TTC549 (cell line): ENCODE results near the gene TARBP1.

Experiments used
- FAIRE-seq: peaks from 2 replicates; lab custom pipeline; 2012; peaks lifted over from hg19 to GRCh38; lab: Jason Lieb, UNC

The TARBP1 gene

DNA sequence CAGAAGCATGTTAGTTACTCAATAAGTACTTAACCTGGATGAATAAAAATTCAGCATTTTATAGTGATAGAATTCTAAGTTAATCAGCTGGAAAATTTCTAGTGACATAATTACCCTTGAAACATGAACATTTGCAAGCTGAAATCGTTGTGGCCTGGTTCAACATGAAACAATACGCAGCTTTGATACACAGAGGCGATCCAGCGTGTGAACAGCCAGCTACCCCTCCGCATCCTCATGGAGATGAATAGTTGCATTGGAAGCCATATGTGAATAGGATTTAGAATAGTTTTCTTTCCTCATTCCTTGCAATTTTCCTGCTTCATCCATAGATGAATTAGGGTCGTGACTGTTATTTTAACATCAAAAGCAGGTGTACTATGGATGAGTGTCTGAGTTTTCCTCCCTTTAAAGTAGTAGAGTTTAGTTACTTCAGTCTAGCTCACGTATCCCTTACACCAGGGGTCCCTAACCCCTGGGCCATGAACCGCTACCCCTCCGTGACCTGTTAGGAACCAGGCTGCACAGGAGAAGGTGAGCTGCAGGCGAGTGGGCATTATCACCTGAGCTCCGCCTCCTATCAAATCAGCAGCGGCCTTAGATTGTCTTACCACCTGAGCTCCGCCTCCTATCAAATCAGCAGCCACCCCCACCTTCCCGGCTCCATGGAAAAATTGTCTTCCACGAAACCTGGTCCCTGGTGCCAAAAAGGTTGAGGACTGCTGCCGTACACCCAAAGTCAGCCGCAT is 6.2 kb upstream of the TARBP1 start:
- FAIRE-seq: no peak

DNA sequence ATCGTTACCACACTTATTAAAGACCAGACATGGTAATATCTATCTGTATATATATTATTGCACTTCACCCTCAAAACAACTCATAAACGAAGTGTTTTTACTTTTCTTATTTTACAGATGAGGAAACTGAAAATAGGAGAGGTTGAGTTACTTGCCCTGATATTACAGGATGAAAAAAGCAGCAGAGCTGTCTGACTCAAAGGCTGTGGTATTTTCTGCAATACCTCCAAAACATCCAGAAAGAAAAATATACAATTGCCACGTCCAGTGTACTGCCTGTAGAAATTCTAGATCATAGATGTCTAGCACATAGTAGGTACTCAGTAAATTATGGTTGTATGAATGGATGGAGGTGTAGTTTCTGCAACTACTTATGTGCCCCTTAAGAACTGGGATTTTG is 5.2 kb upstream of the TARBP1 start:
- no peak for FAIRE-seq

DNA sequence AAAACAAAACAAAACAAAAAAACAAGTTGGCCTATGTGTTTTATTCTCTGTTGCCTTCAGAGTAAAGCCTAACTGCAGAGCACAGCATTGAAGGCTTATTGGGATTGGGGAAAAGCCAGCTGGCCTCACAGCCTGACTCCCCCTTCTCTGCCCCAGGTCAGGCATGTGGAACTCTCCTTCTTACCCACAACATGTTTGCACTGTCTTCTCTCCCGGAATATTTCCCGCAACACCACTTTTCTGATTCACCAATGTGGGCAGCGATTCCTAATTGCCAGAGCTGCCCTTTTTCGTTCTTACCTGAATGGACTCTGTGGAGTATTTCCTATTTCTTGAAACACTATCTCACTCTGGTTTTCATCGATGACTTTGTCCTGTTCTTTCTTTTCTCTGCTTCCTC is 2.8 kb upstream of the TARBP1 start:
- no peak for FAIRE-seq

- FAIRE-seq: no peak
These were observed 887 bp upstream of the TARBP1 start for GRCh38 chr1:234479866-234480265.

DNA sequence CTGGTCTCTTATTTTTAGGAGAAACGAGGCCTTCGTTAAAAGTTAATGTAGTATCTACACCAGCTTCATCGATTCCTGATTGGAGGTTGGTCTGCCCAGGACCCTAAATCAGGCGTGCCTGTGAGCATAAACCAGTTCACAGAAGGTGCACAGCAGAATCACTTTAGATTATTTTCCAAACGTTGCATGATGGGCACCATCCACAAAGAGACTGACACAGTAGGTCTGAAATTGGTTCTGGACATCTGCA is 256 bp upstream of the TARBP1 start:
- no peak for FAIRE-seq

GRCh38 chr1:234478152-234478480 is 863 bp downstream of the TARBP1 start:
- no peak for FAIRE-seq

GRCh38 chr1:234477386-234478151 is 1.4 kb downstream of the TARBP1 start:
- peak; percentile 33 for FAIRE-seq

- no peak for FAIRE-seq
These were observed 2.8 kb downstream of the TARBP1 start for GRCh38 chr1:234476172-234476571.

DNA sequence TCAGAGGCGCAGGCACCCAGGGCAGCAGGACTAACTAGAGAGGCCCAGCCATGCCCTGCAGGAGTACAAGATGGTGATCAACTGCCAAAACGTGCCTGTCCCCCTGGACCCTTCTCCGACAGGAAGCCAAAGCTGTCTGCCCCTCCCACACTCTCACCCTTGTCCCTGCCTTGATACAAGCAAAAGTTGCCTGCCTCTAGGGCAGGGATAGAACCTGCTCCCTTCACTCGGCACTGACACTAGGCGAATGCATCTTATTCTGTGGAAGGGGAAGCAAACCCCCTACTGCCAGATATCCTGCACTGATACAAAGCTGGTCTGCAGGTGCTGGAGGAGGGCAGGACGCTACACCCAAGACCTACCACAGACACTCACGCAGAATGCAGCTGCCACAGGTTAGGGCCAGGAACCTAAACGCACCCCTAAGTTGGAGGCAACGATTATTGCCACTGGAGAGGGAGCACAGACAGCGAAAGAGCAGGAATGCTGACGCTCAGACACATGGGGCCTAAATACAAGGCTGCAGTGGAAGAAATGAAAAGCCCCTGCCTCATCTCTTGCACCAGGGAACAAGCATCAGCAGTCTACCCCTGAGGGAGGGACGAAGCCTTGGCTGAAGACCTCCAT is 3.7 kb downstream of the TARBP1 start:
- no peak for FAIRE-seq

DNA sequence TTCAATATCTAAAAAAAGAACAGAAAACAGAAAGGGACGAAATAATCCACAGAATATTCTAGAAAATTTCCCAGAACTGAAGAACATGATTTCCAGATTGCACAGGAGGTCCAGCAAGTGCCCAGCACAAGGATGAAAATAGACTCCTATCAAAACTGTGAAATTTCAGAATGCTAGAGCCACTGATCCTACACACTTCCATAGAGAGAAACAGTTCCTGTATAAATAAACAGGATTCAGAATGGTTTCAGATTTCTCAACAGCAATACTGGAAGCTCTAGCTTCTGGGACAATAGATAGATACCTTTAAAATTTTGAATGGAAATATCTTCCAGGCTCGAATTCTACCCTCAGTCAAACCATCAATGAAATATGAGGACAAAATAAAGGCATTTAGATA is 4.6 kb downstream of the TARBP1 start:
- no peak for FAIRE-seq

DNA sequence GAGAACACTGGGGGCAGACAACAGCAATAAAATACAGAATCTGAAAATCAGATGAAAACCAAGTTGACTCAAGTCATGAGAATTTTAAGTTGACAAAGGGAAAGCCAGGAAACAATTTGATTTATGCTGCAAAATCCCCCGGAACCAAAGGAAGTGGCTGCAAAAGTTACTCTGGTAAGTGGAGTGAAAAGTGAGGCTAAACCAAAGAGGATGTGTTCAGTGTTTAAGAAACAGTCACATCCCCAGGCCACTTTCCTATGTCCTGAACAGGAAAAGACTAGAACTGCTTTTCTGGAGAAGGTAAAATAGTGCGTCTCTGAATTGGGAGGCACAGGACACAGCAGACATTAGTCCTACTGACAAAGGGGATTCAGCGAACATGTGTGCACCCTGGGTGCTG is 5.9 kb downstream of the TARBP1 start:
- FAIRE-seq: no peak

- peak; percentile 50 for FAIRE-seq
These were observed 9.6 kb downstream of the TARBP1 start for GRCh38 chr1:234469376-234469775.

GRCh38 chr1:234468580-234468979 is 10.4 kb downstream of the TARBP1 start:
- no peak for FAIRE-seq

DNA sequence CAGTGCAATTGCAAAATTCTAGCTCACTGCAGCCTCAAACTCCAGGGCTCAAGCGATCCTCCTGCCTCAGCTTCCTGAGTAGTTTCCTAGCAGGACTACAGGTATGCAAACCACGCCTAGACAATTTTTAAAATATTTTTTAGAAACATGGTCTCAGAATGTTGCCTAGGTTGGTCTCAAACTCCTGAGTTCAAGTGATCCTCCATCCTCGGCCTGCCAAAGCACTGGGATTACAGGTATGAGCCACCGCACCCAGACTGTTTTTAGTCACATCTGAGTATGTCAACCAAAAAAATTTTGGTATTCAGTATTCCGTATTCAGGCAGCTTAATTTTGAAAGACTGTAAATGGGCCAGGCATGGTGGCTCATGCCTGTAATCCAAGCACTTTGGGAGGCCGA is 11.2 kb downstream of the TARBP1 start:
- no peak for FAIRE-seq

- no peak for FAIRE-seq
These were observed 12.0 kb downstream of the TARBP1 start for GRCh38 chr1:234466945-234467344.

DNA sequence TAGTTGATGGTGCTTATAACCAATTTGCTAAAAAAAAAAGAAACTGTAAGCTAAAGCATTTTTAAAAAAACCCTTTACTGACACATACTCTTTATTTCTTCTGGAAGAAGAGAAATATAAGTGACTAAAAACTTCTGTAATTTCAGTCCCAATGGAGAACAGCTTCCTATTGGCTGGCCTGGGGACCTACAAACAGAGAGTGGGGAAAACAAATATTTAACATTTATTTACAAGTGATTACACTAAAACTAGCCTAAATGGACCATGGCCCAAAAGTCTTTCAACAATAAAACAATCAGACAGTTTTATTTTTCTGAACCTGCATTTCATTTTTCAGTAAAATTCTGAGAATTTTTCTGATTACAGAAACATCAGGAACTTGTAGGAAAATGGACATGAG is 15.2 kb downstream of the TARBP1 start:
- FAIRE-seq: peak; percentile 66

GRCh38 chr1:234460652-234461051 is 18.3 kb downstream of the TARBP1 start:
- FAIRE-seq: no peak

DNA sequence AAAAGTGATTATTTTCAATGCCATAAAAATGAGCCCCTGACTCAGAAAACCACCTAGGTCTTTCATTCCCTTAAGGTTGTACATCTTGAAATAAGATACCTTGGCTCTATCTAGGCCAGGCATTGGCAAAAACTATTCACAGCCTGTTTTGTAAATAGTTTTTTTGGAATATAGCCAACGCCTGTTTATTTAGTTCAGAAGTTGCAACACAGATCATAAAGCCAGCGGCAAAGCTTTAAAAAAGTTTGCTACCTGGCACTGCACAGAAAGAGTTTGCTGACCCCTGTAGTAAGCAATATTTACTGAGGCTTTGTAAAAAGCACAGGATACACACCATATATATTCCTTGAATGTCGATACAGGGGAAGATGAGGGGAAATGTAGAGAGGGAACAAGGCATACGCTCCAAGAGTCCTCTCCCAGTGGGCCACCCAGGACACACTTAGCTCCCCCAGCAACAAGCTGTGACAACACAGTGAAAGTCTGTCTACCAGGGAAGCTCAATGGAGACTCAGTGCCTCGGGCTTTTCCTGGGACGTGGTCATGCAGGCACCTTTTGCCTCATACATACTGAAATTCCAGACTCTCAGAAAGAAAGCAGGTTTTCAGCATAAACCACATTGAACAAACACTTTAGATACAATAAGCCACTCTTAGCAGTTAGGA is 20.5 kb downstream of the TARBP1 start:
- FAIRE-seq: no peak

- FAIRE-seq: no peak
These were observed 24.1 kb downstream of the TARBP1 start for GRCh38 chr1:234454926-234455325.

DNA sequence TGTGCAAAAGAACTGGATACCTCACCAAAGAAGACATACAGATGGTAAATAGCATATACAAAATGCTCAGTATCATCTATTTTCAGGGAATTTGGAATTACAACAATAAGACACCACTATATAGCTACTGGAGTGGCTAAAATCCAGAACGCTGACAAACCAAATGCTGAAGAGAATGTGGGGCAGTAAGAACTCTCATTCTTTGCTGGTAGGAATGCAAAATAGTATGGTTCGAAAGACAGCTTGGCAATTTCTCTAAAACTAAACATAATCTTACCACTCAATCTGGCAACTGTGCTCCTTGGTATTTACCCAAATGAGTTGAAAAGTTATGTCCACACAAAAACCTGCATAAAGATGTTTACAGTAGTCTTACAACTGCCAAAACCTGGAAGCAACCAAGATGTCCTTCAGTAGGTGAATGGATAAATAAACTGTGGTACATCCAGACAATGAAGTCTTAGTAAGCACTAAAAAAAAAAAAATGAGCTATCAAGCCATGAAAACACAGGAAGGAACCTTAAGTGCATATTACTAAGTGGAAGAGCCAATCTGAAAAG is 26.5 kb downstream of the TARBP1 start:
- no peak for FAIRE-seq

- no peak for FAIRE-seq
These were observed 38.6 kb downstream of the TARBP1 start for GRCh38 chr1:234440348-234440747.

DNA sequence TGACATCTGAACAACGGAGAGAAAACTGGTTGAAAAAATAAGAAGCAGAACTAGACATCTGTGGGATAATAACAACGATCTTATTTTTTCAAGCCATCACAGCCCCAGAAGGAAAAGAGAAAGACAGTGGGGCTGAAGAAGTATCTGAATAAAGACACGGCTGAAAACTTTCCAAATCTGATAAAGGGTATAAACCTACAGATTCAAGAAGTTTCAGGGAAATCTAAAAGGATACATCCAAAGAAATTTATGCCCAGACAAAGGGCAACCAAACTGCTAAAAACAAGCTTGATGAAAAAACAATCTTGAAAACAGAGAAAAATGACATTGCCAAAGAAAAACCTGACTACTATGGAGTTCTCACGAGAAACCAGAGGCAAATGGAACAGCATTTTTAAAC is 40.4 kb downstream of the TARBP1 start:
- peak; percentile 45 for FAIRE-seq
